A673 (cell line): Measurements from ENCODE around the gene CCDC127.

Experiments
- CTCF ChIP-seq: fragments of 300-800, 200-600 bp; sonication (generic); conservative IDR thresholded peaks from 2 replicates; pipeline ENCODE4 v1.5.1; 2017; ENCODE audit warnings: low read depth, mild to moderate bottlenecking, antibody characterized with exemption, low read length, moderate library complexity, mixed read lengths
- EZH2 ChIP-seq: fragments of 200-600 bp; sonication (generic); IDR thresholded peaks from 2 replicates; pipeline ENCODE4 v1.6.1; 2017; ENCODE audit warnings: borderline replicate concordance, low read depth, mild to moderate bottlenecking, mixed read lengths, antibody characterized with exemption, low read length; ENCODE audit not compliant: poor library complexity, severe bottlenecking

GRCh38 chr5:189486-189885, 28.5 kb downstream of the CCDC127 start:
- TF ChIP-seq CTCF, result no peak
- TF ChIP-seq EZH2, result no peak
